HG02678 (cell line): ENCODE results near the gene BCKDHB.
"Not testable (repeated sequence)": the region's sequence is repeated elsewhere in the genome, so short reads cannot be mapped to it uniquely, and the experiment has no call there.

Experiments
- ATAC-seq: cut with Tn5 transposase; IDR thresholded peaks from one replicate; pipeline ENCODE4 v1.9.1; 2021; ENCODE audit warnings: mild to moderate bottlenecking, moderate library complexity; ENCODE audit not compliant: unreplicated experiment

The BCKDHB gene

DNA sequence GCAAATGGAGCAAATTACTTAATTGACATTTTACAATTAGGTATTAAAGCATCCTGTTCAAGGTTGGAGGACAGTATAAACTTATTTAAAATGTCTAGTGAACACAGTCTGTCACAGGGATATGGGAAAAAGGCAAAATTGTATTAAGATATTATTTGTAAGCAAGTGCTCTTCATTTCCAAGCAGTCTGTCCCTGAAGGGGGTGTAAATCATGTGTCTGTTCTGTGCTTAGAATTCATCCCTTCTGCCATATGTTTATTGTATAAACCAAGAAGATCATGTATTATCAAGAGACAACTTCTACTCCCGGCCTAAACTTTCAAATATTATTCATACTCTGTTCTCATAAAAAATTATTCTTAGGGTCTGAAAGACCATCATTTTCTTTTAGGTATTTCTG lies 144.8 kb downstream of the BCKDHB start:
- no peak for ATAC-seq

DNA sequence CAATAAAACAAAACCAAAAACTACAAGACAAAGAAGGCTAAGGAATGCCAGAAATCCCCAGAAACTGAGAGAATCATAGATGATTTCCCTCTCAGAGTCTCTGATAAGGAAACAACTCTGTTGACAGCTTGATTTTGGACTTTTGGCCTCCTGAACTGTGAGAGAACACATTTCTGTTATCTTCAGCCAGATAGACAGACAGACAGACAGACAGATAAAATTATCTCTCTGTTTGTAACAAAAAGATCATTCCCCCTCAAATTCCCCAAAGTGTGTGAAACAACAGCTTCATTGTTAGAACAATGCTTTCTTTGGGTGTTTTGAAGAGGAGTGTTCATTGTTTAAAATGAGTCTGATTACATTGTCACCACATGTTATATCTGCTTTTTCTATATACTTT lies 148.2 kb downstream of the BCKDHB start:
- no peak for ATAC-seq

DNA sequence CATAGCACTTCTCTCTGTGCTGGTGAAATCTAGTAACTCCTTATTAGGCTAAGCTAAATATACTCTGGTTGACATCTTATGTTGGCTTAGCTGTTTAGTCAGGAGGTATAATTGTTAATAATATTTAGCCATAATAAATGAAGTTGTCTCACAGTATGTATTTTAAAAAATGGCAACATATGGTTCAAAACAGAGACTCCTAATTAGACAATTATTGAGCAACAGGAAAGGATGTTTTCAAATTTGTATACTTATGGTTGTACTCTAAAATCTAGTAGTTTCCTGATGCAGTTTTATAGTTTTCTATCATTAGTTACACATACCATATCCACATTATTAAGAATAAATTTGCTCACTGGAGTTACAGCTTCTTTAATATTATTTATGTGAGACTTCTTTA lies 150.2 kb downstream of the BCKDHB start:
- no peak for ATAC-seq

DNA sequence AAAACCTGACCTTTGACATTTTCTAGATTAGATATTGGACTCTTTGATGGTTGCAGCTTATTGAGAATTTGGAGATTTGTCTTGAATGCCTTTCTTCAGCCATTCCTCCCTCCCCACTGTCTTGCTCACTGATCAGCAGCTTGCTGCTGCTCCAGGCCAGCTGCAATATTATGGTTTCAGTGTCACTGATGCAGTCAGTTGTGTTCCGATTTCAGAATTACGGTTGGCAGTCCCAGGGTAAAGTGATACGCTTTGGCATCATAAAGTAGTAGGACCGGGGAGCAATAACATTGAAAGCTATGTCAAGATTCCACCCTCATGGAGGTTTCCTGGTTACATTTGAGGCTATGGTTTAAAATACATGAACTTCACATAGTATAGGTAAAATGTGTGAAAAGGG lies 152.6 kb downstream of the BCKDHB start:
- no peak for ATAC-seq

DNA sequence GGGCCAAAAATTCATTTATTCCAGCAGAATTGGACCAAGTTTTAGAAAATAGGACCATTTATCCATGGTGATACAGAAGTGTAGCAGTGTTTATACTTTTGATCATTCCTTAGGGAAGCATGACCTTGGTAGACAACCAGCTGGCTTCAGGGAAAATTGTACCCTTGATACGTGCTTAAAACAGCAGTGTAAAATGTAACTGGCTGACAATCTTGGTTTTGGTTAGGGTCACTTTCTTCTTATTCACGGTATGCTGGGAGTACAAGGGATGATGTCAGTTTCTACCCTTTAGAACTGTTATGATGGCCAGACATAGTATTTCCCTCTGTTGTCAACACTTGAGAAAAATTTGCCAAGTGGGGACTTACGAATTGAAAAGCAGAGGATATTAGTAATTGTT lies 157.1 kb downstream of the BCKDHB start:
- ATAC-seq: no peak

DNA sequence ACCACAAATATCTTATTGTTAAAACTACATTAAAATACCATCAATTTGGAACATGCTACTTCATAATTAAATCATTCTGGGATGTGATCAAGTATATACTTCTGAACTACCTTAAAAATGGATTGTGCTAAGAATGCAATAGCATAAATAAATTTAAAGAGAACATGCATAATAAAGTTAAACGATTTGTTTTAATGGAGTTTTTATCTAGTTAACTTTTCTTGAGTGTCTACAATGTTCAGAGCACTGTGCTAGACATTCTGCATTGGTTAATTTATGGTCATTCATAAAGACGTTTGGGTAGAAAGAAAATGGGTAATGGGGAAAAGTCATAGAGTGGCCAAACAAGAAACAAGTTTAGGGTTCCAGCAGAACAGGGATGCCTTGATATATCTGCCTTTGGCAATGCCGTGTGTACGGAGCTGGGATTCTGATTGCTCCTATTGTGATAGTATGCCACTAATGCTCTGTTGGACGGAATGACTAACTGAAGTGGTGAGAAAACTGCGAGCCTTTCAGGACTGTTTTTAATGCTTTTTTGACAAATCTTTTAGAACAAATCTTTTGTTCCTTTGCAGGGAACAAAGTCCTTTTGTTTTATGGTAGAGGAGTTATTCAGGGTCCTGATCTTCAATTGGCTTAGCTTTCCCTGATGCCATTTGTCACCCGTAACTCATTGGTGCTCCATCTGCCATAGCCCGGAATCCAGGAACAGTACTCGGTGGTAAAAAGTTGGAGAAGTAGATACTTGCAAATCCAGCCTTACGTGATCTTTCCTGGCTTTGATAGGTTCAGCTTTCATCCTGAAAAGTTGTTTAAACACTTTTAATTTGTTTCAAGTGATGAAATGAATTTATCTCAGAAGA lies 162.6 kb downstream of the BCKDHB start:
- ATAC-seq: no peak

DNA sequence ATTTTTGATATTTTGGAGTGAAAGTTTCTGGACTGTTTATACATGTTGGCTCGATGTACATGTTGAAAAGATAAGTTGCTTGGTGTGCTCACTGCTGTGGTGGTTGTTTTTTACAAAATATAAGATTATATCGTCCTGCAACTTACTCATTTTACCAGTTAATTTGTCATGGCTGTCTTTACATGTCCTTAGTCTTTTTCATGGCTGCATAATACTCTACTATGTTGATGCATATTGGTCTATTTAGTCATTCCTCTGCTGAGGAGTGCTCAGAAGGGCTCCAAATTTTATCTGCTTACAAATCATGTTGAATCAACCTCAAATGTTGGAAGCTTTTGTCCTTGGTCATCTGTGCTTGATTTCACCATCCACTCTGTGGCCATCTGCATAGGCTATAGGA lies 164.6 kb downstream of the BCKDHB start:
- ATAC-seq: no peak

DNA sequence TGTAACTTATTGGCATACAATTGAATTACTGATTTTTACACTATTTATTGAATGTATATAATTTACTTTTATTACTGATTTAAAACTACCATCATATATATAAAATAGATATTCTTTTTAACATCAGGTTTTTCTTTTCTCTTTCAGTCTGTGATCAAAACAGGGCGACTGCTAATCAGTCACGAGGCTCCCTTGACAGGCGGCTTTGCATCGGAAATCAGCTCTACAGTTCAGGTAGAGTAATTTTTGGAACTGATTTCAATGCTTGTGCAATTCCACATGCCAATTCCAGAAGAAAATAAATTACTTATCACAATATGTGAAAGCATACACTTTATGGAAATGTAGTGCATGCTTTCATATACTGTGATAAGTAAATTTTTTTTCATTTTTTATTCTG lies 166.5 kb downstream of the BCKDHB start:
- ATAC-seq: no peak

DNA sequence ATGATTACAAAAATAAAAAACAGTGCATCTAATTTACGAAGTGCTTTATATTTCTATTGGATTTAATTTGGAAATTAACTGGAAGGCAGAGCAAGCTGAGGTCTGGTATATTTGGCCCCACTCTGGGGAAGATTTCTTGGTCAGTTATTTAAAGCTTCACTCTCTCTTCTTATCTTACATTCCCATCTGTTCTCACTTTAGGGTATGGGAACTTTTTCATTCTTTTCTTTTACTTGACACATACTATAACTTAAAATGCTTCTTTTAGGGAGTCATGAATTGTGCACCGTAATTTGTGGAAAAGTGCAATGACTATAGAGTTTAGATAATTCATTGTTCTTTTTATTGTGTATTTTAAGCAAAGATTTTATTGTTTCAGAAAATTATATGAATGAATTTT lies 170.4 kb downstream of the BCKDHB start:
- ATAC-seq: no peak

DNA sequence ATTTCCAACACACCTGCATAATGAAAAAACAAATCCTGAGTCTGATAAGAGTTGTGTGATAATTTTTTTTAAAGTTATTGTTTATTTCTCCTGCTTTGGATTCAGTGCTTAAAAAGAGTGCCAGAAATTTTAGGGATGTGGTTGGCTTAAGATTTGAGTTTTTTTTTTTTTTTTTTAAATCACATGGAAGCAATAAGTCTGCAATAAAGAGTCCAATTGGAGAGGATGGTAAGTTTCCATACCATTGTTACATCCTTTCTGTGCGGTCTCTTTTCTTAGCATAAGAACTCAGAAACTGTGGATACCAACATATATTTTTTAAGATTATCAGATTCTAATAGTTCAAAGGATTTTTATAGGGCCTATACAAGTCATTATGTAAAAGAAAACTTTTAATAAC lies 171.0 kb downstream of the BCKDHB start:
- no peak for ATAC-seq

DNA sequence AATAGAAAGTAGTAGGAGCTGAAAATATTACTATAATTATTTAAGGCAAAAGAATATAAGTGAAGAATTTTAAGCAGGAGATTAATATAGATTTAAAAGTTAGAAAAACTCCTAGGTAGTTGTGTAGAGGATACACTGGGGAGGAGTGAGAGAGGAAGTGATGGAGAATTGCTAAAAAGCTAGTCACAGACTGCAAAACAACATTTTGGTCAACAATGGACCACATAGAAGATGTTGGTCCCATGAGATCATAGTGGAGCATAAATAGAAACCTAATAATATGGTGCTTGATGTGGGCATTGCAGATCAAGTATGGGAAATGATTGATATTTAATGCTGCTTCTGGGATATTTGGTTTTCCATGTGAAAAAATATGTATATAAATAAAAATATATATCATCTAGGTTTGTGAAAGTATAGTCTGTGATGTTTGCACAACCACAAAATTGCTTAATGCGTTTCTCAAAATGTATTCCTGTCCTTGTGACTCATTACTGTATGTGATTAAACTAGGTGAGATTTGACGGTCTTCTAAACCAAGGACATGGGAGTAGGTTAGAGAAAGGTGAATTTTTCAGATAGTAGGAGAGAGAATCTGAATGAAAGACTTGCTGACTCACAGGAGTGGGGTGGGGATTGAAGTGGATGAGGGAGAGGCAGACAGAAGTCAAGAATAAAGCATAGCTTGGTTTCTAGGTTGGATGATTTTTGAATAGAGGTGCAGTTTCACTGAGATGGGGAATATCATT lies 174.0 kb downstream of the BCKDHB start:
- no peak for ATAC-seq

DNA sequence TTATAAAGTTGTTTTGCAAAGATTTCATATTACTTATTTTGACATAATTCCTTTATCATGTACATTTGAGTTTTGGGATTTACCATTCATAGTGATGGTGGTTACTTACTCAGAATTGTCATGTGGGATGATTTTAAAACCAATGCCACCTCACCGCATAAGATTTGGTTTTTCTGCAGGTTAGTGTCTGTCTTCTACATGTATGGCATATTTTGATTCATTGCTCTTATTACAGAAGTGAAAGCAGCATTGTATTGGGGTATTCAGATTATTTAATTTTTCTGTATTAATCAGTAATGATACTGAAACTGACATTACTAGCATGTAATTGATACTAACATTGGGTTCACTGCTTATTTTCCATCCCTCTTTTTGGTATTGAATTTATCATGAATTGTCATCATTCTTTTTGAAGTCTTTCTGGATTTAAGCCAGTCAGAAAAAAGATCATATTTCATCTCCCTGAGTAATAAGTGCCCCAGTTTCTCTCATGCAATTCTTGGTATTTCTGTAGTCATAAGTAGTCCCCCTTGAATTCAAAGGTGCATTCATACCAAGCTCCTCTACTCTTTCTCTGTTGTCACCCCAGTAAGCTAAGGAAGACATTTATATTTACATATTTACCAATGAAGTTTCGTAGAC lies 176.6 kb downstream of the BCKDHB start:
- ATAC-seq: no peak

DNA sequence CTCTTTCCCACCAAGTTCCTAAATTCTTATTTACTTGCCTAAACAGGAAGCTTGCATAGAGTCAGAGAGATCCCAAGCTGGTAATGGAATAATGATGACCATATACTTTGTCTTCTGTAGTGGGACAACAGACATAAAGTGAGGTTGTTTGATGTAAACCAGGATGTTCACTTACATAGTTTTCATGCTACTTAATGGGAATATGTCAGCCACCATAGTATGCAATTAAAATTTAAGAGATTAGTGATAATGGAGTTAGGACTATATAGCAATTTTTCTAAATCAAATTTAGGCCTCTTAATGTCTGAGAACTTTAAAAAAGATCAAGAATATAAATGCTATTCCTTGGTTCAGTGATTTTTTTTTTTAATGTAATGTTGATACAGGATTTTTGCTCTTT lies 180.6 kb downstream of the BCKDHB start:
- ATAC-seq: no peak

DNA sequence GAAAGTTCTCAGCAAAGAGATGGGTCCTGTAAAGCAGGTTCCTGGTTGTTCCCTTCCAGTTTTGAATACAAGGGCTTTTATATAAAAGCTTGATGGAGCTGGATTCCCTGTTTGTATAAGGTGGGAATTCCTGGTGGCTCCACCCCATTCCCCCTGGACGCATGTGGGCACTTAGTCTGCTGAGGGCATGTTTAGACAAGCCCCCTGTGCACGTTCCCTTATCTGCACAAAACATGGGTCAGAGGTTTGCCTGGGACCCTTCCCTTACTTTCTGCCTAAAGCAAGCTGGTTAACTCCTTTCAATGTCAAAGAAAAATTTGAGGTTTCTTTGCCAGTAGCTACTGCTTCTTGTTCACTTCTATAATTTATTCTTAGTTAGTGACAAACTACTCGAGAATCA lies 181.1 kb downstream of the BCKDHB start:
- ATAC-seq: no peak

DNA sequence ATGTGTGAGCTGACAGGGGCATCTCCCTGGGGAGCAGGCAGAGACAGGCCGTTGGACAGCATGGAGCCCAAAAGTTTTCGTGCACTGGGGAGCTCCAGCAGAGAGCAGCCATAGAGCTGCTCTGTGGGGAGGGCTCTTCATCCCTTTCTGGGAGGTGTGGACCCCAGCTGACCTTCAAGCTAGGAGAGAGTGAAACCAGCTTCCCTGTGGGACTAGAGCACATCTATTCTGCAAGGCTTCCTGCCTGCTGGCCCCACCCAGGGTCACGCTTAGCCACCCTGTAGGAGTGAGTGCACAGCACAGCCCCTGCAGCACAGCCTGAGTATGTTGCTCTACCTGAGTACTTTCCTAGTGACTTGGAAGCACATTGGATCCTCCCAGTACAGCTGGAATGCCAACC lies 183.3 kb downstream of the BCKDHB start:
- ATAC-seq: no peak

DNA sequence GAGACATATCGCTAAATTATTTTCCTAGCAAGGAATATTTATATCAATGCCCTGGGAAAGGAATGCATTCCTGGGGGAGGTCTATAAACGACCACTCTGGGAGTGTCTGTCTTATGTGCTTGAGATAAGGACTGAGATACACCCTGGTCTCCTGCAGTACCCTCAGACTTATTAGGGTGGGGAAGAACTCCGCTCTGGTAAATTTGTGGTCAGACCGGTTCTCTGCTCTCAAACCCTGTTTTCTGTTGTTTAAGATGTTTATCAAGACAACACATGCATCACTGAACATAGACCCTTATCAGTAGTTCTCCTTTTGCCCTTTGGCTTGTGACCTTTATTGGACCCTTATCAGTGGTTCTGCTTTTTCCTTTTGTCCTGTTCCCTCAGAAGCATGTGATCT lies 188.1 kb downstream of the BCKDHB start:
- not testable (repeated sequence) for ATAC-seq

DNA sequence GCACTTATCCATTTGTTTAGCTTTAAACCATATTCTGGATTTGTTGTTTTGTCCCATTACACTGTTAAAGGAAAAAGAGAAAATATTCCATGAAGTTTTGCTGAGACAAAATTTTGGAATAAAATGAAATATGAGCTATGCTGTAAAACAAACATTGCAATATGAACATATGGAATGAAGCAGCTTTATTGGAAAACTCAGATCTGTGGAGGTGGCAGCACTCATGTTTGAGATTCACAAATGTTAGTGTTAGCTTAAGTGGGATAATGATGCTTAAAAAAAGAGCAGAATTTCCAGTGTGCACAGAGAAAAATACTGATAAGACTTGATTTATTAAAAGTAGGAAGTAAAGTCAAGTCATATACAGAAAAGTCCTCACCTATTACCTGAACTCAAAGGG lies 196.2 kb downstream of the BCKDHB start:
- ATAC-seq: no peak

DNA sequence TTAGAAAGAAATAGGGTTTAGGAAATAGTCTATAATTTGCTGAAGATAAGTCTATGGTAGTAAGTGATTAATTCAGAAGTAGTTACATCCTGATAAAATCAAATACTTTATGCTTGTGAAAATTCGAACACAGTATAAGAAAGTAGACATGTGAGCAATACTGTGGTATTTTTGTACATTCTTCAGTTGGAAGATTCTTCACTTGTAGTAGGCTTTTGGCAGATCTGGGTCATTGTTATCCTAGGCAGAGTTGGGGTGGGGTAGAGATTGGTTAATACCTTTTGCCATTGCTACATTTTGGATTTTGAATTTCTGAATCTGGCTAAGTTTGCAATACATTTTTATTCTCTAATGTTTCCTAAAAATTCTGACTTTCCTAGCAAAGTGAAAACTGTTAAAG lies 197.5 kb downstream of the BCKDHB start:
- ATAC-seq: no peak

DNA sequence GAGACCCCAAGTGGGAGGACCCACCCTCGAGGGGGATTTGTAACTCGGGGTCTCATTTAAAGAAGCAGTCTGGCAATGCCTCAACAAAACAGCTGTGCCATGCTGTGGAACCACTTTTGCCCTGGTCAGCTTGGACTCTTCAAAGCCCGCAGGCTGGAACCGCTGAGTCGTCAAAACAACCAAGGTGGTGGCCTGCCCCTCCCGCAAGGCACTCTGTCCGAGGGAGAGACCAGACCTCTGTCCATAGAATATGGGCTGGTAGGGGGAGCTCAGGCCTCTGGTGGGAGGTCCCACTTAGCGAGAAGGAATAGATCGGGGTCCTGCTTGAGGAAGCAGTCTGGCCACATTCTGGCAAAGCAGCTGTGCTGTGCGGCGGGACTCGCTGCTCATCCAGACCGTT lies 208.1 kb downstream of the BCKDHB start:
- no peak for ATAC-seq

DNA sequence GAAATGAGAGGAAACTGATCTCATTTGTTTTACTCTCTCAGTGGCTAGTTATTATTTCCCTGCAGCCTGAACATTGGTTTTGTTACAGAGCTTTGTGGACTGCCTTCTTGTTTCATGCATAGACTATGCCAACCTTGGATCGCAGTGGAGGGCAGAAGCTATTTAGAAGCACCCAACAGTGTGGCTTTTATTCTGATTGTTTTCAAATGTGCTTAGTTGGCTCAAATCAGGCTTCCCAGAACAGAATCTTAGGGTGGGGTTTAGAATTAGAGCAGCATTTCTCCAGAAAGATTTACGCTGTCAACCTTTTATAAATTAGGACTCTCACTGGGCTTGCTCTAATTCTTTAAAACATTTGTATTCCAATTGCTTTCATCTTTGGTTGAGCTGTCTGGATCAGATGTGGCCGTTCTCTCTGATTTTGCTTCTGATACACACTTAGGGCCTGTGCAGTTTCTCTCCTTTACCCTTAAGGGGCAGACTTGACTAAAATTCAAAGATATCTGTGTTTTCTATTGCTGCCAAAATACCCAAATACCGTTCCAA lies 210.3 kb downstream of the BCKDHB start:
- no peak for ATAC-seq

DNA sequence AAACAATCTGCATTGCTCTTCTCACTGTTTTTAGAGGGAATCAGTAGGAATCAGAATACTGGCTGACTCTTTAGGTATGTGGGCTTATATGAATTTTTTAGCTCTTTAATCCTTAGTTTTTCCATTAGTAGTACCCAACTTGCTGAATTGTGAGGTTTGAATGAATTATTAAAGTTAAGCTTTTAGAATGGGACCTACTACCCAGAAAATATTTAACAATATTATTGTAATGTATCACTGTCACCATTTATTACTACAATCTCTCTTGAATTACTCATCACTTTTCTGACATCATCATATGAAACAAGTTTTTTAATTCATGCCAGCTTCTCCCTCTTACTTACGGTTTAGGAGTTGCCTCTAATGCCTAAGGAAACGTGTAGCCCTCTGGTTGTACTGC lies 212.7 kb downstream of the BCKDHB start:
- ATAC-seq: no peak

DNA sequence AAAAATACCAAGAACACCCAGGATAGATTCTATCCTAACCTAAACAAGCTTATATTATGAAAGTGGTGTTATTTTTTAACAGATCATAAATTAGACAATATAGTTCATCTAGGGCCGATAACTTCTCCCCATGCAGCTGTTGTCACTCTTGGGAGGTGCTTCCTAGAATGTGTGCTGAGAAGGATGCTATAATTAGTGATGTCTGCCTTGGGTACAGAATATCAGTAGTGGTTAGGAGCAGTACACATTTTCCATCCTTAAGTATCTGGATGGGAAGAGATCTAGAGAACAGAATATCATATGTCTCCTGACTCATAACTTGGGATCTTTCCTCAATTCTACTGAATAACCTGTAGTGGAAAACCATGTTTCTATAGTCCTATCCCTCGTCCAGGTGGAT lies 214.5 kb downstream of the BCKDHB start:
- ATAC-seq: no peak
